Spleen (tissue), 7 donors: ENCODE measurements around the gene TMEM33.

Source experiments
- POLR2A ChIP-seq, 3 donors: fragments of 450-650 bp; IDR thresholded peaks; one replicate each; pipeline ENCODE4 v1.5.1; 2017; ENCODE audit warnings: antibody characterized with exemption in 3 of 3, mild to moderate bottlenecking in 1 of 3
- TF ChIP-seq, protein P1 (sequence below), 11 experiments: fragments of 200-600 bp in 7 of 11; fragments of 450-650 bp in 4 of 11; sonication (generic) in 4 of 11; IDR thresholded peaks in 8 of 11; conservative IDR thresholded peaks in 3 of 11; 1 replicate in 7 of 11; 2 replicates in 4 of 11; pipeline versions ENCODE4 v1.4.0 to v1.8.0; 2016 to 2021; ENCODE audit warnings: antibody characterized with exemption in 11 of 11, inconsistent platforms in 4 of 11, mild to moderate bottlenecking in 1 of 11
- donor health status: DM: no; HTN: no; CAD: no; lungs with moderate emphysema.
- donor health status: DM: no; HTN: no; CAD: no.
- donor health status: DM: no; HTN: no; CAD: no.

DNA sequence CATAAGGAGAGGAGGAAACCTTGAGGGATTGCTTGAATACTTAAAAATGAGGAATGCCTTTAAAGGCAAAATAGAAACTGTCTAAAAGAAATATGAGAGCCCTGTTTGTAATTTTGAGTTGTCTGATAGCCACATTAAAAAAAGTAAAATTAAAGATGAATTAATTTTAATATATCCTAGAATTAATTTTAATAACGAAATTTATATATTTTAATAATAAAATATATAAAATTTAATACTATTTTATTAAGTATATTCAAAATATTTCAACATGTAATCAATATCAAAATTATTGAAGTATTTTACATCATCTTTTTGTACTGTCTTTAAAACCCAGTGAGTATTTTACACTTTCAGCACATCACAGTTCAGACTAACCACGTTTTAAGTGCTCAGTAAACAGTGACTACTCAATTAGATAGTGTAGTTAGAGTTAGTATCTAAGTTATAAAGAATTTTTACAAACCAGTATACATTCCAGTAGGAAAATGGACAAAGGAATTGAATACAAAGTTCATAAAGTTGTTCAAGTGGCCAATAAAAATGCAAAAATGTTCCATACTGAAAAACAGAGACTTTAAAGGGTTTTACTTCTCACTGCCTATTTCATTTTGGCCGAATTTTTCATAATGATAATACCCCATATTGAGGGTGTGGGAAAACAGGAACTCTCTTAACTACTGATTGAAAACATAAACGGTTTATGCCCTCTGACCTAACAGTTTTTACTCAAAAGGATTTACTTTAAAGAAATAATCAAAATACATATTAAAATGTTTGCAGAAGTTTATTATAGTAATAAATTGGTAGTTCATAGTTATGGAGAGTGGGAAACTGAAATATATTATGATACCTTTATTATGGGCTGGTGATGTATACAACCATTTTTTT is 58.0 kb downstream of the TMEM33 start:
- TF ChIP-seq, protein P1, sequence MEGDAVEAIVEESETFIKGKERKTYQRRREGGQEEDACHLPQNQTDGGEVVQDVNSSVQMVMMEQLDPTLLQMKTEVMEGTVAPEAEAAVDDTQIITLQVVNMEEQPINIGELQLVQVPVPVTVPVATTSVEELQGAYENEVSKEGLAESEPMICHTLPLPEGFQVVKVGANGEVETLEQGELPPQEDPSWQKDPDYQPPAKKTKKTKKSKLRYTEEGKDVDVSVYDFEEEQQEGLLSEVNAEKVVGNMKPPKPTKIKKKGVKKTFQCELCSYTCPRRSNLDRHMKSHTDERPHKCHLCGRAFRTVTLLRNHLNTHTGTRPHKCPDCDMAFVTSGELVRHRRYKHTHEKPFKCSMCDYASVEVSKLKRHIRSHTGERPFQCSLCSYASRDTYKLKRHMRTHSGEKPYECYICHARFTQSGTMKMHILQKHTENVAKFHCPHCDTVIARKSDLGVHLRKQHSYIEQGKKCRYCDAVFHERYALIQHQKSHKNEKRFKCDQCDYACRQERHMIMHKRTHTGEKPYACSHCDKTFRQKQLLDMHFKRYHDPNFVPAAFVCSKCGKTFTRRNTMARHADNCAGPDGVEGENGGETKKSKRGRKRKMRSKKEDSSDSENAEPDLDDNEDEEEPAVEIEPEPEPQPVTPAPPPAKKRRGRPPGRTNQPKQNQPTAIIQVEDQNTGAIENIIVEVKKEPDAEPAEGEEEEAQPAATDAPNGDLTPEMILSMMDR (IDR thresholded peaks at IDR 0.05 in 8 of 11, conservative IDR thresholded peaks at IDR 0.05 in 3 of 11): no peak
- TF ChIP-seq POLR2A (IDR thresholded peaks at IDR 0.05): no peak
